ENCODE data around the gene VMP1.

DNA sequence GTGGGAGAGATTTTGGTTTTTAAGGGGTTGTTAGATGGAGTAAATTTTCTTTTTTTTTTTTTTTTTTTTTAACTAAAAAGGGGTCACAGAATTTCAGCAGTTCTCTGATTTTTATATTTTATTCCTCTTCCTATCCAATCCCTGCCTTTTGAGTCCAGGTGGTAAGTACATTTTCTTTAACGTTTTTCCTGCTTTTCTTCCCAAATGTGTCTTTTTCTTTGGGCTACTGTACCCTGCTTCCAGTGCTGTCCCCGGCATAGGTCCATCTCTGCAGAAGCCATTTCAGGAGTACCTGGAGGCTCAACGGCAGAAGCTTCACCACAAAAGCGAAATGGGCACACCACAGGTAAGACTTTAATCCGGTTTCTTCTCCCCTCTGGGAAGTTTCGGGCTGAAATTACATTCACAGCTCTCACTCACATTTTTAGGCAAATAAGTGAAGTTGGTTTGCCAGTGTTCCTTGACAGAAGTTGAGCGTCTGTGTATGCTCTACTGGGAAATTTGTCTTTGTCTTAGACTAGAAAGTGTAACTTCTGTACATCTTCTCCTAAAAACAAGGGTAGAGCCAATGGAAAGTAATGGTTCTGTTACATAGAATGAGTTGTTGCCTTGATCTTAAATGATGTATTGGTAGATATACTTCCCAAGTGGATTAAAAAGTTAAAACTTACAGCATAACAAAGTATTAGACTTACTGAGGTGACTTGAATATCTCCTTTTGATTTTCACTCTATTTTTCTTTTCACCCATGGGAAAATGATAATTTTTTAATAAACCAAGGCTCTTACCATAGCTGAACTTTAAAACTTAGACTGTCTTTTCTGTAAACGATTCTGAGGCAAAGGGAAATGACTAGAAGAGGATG, 130.8 kb downstream of the VMP1 start:
- TF ChIP-seq CTCF (IDR thresholded peaks at IDR 0.05) = no peak
- no peak for TF ChIP-seq POLR2AphosphoS5 (IDR thresholded peaks at IDR 0.05)

Data from suprapubic skin (tissue), 3 donors.